HepG2 (cell line): ENCODE data around the gene TATDN3. TPM values are rescaled to one million over a fixed set of nuclear protein-coding genes. Genes with fewer than 3 reads are reported as not detected.

Source experiments
- ATF7-NPFF ChIP-seq: sonication (generic); formaldehyde crosslinking; IDR thresholded peaks from 2 replicates; pipeline ENCODE4 v1.8.1; 2023; ENCODE audit warnings: mild to moderate bottlenecking, low read depth, missing genetic modification reagents, moderate library complexity
- BRD4 ChIP-seq: sonication (generic); formaldehyde crosslinking; IDR thresholded peaks from 2 replicates; pipeline ENCODE4 v1.4.0; 2020; ENCODE audit warnings: missing genetic modification reagents
- CBX5 ChIP-seq: sonication (generic); formaldehyde crosslinking; IDR thresholded peaks from 2 replicates; pipeline ENCODE4 v1.4.0; 2020; ENCODE audit warnings: missing genetic modification reagents, borderline replicate concordance
- CHCHD3 ChIP-seq: sonication (generic); formaldehyde crosslinking; IDR thresholded peaks from 2 replicates; pipeline ENCODE4 v1.8.0; 2022; ENCODE audit warnings: mild to moderate bottlenecking, missing genetic modification reagents, moderate library complexity
- HOXA5 ChIP-seq: sonication (generic); formaldehyde crosslinking; IDR thresholded peaks from 2 replicates; pipeline ENCODE4 v1.4.0; 2020; ENCODE audit warnings: missing genetic modification reagents
- MED1 ChIP-seq: sonication (generic); formaldehyde crosslinking; IDR thresholded peaks from 2 replicates; pipeline ENCODE4 v1.4.0; 2020; ENCODE audit warnings: missing genetic modification reagents
- MED13 ChIP-seq: sonication (generic); formaldehyde crosslinking; IDR thresholded peaks from 2 replicates; pipeline ENCODE4 v1.5.0; 2020; ENCODE audit warnings: missing genetic modification reagents
- NRL ChIP-seq: sonication (generic); formaldehyde crosslinking; IDR thresholded peaks from 2 replicates; pipeline ENCODE4 v1.5.0; 2020; ENCODE audit warnings: missing genetic modification reagents, mild to moderate bottlenecking, moderate library complexity, borderline replicate concordance
- POGZ ChIP-seq: sonication (generic); formaldehyde crosslinking; IDR thresholded peaks from 2 replicates; pipeline ENCODE4 v1.4.0; 2020; ENCODE audit warnings: mild to moderate bottlenecking, missing genetic modification reagents
- ZBTB20 ChIP-seq: sonication (generic); formaldehyde crosslinking; IDR thresholded peaks from 2 replicates; pipeline ENCODE4 v1.8.1; 2023; ENCODE audit warnings: missing genetic modification reagents, low read depth, mild to moderate bottlenecking, borderline replicate concordance
- ZNF24 ChIP-seq: fragments of 450-650 bp; IDR thresholded peaks from 2 replicates; pipeline ENCODE4 v1.6.1; 2017; ENCODE audit warnings: antibody characterized with exemption, mild to moderate bottlenecking
- polyA plus RNA-seq, 8 experiments: library from polyadenylated mRNA; depleted of rRNA in 3 of 8; stranded (reverse) in 7 of 8; unstranded in 1 of 8; fragments of >200 nt; fragmentation: Illumina TruSeq in 4 of 8; extraction: Trizol in 4 of 8; gene quantifications; 2 replicates each; pipeline versions ENCODE4 v1.2.1 to v1.2.3, GENCODE V29; 2011 to 2016; ENCODE audit warnings: low read depth in 4 of 8, missing spikeins in 1 of 8, mixed read lengths in 1 of 8; ENCODE audit not compliant: insufficient read depth in 1 of 8
- total RNA-seq, 5 experiments: library from RNA; depleted of rRNA; stranded (reverse); fragments of >200 nt; fragmentation: Illumina TruSeq; extraction: Trizol; gene quantifications; 2 replicates each; pipeline ENCODE4 v1.2.3, GENCODE V29; 2016; ENCODE audit warnings: low read depth in 1 of 5
- TF ChIP-seq, protein P1 (sequence below): IDR thresholded peaks from 2 replicates; pipeline ENCODE4 v1.6.1; 2012; ENCODE audit warnings: inconsistent platforms
- TF ChIP-seq, protein P2 (sequence below): sonication (generic); formaldehyde crosslinking; IDR thresholded peaks from 2 replicates; pipeline ENCODE4 v1.4.0; 2020; ENCODE audit warnings: mild to moderate bottlenecking, missing genetic modification reagents

The TATDN3 gene
- total and polyA plus RNA-seq, 2 of the 13 experiments (the other 11 are each of a cell fraction or from before 2014, with no cell fraction given): 7.3 to 8.6 TPM

DNA sequence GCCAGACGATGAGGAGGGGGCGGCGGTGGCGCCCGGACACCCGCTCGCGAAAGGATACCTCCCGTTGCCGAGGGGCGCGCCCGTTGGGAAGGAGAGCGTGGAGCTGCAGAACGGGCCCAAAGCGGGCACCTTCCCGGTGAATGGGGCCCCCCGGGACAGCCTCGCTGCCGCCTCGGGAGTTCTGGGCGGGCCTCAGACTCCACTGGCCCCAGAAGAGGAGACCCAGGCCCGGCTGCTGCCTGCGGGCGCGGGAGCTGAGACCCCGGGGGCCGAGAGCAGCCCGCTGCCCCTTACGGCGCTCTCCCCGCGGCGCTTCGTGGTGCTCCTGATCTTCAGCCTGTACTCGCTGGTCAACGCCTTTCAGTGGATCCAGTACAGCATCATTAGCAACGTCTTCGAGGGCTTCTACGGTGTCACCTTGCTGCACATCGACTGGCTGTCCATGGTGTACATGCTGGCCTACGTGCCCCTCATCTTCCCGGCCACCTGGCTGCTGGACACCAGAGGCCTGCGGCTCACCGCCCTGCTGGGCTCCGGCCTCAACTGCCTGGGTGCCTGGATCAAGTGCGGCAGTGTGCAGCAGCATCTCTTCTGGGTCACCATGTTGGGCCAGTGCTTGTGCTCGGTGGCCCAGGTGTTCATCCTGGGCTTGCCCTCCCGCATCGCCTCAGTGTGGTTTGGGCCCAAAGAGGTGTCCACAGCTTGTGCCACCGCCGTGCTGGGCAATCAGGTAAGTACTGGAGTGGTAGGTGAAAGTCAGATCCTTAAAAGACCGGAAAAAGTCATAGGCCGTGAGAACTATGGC, 67.0 kb downstream of the TATDN3 start (continued):
- no peak for TF ChIP-seq BRD4 (CRISPR knock-in tag)
- no peak for TF ChIP-seq ZBTB20 (CRISPR knock-in tag)
- no peak for TF ChIP-seq MED13 (CRISPR knock-in tag)
- no peak for TF ChIP-seq POGZ (CRISPR knock-in tag)
- peak; percentile 82; the same call in 1 of the 2 replicates for TF ChIP-seq HOXA5 (CRISPR knock-in tag)
- TF ChIP-seq, protein P1, sequence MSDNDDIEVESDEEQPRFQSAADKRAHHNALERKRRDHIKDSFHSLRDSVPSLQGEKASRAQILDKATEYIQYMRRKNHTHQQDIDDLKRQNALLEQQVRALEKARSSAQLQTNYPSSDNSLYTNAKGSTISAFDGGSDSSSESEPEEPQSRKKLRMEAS: peak; percentile 68
- no peak for TF ChIP-seq NRL
- TF ChIP-seq ZNF24: no peak
- TF ChIP-seq, protein P2, sequence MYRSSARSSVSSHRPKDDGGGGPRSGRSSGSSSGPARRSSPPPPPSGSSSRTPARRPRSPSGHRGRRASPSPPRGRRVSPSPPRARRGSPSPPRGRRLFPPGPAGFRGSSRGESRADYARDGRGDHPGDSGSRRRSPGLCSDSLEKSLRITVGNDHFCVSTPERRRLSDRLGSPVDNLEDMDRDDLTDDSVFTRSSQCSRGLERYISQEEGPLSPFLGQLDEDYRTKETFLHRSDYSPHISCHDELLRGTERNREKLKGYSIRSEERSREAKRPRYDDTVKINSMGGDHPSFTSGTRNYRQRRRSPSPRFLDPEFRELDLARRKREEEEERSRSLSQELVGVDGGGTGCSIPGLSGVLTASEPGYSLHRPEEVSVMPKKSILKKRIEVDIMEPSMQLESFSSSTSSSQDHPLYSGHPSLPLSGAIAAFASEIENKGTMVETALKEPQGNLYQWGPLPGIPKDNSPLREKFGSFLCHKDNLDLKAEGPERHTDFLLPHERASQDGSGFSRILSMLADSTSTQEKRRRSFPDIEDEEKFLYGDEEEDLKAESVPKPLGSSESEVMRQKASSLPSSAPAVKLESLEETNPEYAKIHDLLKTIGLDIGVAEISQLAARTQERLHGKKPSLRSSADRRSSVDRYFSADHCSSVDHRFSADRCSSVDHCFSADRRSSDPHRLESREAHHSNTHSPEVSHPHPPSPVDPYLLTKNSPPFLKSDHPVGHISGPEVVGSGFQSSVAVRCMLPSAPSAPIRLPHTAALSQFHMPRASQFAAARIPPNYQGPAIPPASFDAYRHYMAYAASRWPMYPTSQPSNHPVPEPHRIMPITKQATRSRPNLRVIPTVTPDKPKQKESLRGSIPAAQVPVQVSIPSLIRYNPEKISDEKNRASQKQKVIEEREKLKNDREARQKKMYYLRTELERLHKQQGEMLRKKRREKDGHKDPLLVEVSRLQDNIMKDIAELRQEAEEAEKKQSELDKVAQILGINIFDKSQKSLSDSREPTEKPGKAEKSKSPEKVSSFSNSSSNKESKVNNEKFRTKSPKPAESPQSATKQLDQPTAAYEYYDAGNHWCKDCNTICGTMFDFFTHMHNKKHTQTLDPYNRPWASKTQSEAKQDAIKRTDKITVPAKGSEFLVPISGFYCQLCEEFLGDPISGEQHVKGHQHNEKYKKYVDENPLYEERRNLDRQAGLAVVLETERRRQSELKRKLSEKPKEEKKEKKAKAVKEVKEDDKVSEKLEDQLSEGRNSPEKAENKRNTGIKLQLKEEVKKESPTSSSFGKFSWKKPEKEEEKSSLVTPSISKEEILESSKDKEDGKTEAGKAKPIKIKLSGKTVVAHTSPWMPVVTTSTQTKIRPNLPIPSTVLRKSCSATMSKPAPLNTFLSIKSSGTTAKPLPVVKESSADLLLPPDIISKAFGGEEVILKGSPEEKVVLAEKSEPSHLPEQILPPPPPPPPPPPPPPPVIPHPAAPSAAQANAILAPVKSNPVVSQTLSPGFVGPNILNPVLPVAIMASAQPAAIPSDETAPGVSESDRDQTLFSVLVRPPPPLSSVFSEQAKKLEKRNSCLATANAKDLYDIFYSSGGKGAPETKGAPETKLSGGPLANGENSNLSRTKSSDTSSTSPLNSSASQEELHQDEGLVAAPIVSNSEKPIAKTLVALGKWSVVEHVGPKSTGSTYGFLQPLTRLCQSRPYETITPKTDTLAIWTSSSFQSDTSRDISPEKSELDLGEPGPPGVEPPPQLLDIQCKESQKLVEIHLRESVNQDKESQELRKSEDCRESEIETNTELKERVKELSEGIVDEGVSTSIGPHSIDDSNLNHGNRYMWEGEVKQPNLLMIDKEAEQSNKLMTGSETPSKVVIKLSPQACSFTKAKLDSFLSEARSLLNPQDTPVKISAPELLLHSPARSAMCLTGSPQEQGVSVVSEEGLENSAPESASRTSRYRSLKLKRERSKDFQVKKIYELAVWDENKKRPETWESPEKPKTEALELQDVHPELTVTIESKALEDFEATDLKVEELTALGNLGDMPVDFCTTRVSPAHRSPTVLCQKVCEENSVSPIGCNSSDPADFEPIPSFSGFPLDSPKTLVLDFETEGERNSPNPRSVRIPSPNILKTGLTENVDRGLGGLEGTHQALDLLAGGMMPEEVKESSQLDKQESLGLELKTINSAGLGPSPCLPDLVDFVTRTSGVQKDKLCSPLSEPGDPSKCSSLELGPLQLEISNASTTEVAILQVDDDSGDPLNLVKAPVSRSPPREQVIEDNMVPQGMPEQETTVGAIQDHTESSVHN (CRISPR knock-in tag): 0 out of 2 replicates have a peak, but pooled peaks have one; percentile 30
- no peak for TF ChIP-seq CBX5 (CRISPR knock-in tag)
- peak; percentile 13 for TF ChIP-seq MED1 (CRISPR knock-in tag)
- TF ChIP-seq ATF7-NPFF (CRISPR knock-in tag): no peak
- no peak for TF ChIP-seq CHCHD3 (CRISPR knock-in tag)
